RWPE2 (cell line): ENCODE data around the gene KIF7.

Source experiments
- ATAC-seq: fragments of 200-7000 bp; cut with Tn5 transposase; 3 replicates; pipeline ENCODE4 v1.9.1; 2021; ENCODE audit warnings: low read depth
- DNase-seq: peaks from one replicate; pipeline ENCODE4 v3.0.0-alpha.2; 2020; ENCODE audit warnings: low spot score
- H3K27ac ChIP-seq: fragments of 450-650 bp; 2 replicates; pipeline ENCODE4 v1.5.1; 2017; ENCODE audit warnings: mild to moderate bottlenecking; ENCODE audit not compliant: poor library complexity, severe bottlenecking
- H3K27me3 ChIP-seq: fragments of 250-450 bp; sonication (Bioruptor Pico); 2 replicates; pipeline ENCODE4 v1.5.1; 2021; ENCODE audit warnings: mild to moderate bottlenecking, moderate library complexity; ENCODE audit not compliant: insufficient read depth, poor library complexity, severe bottlenecking
- H3K36me3 ChIP-seq: fragments of 250-450 bp; sonication (Bioruptor Pico); 2 replicates; pipeline ENCODE4 v1.5.1; 2020; ENCODE audit warnings: low read depth, mild to moderate bottlenecking, moderate library complexity
- H3K4me1 ChIP-seq: fragments of 250-450 bp; sonication (Bioruptor Pico); 2 replicates; pipeline ENCODE4 v1.5.1; 2021; ENCODE audit warnings: mild to moderate bottlenecking, moderate library complexity; ENCODE audit not compliant: insufficient read depth, poor library complexity, severe bottlenecking
- H3K4me3 ChIP-seq: fragments of 250-450 bp; sonication (Bioruptor Pico); 2 replicates; pipeline ENCODE4 v1.5.1; 2021; ENCODE audit warnings: mild to moderate bottlenecking, moderate library complexity; ENCODE audit not compliant: severe bottlenecking
- H3K9me3 ChIP-seq: fragments of 250-450 bp; sonication (Bioruptor Pico); 2 replicates; pipeline ENCODE4 v1.5.1; 2021; ENCODE audit warnings: mild to moderate bottlenecking, moderate library complexity; ENCODE audit not compliant: severe bottlenecking
- TF ChIP-seq, protein P1 (sequence below): fragments of 450-650 bp; IDR thresholded peaks from one replicate; pipeline ENCODE4 v1.5.1; 2017; ENCODE audit warnings: mild to moderate bottlenecking, moderate library complexity; ENCODE audit not compliant: poor library complexity, severe bottlenecking

Gene KIF7

GRCh38 chr15:89653578-89653977 lies 1.7 kb downstream of the KIF7 start:
- Histone ChIP-seq H3K27me3 (no peaks in the 10 kb centered on the region), H3K4me3 (no peak overlapping the region), H3K4me1 (no peaks in the 10 kb centered on the region), H3K9me3 (no peaks in the 10 kb centered on the region), H3K27ac (no peak overlapping the region), H3K36me3 (no peaks in the 10 kb centered on the region)
- TF ChIP-seq, protein P1, sequence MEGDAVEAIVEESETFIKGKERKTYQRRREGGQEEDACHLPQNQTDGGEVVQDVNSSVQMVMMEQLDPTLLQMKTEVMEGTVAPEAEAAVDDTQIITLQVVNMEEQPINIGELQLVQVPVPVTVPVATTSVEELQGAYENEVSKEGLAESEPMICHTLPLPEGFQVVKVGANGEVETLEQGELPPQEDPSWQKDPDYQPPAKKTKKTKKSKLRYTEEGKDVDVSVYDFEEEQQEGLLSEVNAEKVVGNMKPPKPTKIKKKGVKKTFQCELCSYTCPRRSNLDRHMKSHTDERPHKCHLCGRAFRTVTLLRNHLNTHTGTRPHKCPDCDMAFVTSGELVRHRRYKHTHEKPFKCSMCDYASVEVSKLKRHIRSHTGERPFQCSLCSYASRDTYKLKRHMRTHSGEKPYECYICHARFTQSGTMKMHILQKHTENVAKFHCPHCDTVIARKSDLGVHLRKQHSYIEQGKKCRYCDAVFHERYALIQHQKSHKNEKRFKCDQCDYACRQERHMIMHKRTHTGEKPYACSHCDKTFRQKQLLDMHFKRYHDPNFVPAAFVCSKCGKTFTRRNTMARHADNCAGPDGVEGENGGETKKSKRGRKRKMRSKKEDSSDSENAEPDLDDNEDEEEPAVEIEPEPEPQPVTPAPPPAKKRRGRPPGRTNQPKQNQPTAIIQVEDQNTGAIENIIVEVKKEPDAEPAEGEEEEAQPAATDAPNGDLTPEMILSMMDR = no peak
- no peak for ATAC-seq
- DNase-seq = peak; percentile 28

DNA sequence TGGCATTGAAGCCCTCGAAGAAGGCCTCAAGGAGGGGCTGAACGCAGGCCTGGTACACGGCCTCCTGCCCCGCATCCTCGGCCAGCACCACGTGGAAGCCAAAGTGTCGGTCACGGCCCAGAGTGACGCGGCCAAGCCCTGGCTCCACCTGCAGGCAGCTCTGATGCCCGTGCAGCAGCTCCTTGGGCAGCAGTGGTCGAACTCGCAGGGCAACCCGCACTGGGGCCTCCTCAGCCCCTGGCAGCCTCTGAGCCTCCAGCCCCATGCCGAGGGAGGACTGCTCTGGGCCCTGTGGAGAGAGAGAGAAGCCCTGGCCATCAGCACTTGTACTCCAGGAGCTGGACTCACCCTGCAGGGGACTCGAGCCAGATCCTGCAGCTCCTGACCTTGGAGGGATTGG lies 2.6 kb downstream of the KIF7 start:
- ATAC-seq = no peak
- H3K36me3 ChIP-seq = no peaks in the 10 kb centered on the region
- H3K9me3 ChIP-seq = no peaks in the 10 kb centered on the region
- H3K4me1 ChIP-seq = no peaks in the 10 kb centered on the region
- TF ChIP-seq, protein P1 = no peak
- no peaks in the 10 kb centered on the region for H3K27me3 ChIP-seq
- no peak overlapping the region for H3K4me3 ChIP-seq
- no peak overlapping the region for H3K27ac ChIP-seq
- peak; percentile 70 for DNase-seq

- Histone ChIP-seq H3K27me3 (no peaks in the 10 kb centered on the region), H3K4me1 (no peaks in the 10 kb centered on the region), H3K4me3 (no peak overlapping the region), H3K9me3 (no peaks in the 10 kb centered on the region), H3K27ac (no peak overlapping the region), H3K36me3 (no peaks in the 10 kb centered on the region)
- DNase-seq (peak; percentile 69), ATAC-seq (no peak)
- TF ChIP-seq, protein P1 = no peak
Observed at GRCh38 chr15:89652131-89652530, 3.1 kb downstream of the KIF7 start.

DNA sequence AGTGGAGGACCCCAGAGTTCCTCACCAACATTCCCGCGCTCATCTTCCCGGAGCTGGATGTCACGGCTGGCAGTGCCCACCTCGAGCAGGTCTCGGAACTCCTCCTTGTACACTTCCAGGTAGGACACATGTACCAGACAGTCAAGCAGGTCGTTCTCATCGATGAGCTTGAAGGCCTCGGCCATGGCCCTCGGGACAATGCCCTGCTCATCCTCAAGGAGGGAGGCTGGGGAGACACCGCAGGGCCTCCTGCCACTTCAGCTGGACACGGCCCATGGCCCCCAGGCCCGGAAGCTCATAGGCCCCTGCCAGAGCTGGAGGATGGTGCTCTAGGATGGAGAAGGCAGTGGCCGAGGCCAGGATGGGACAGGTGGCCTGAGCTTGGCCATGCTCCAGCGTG lies 5.6 kb downstream of the KIF7 start:
- H3K4me1 ChIP-seq = no peaks in the 10 kb centered on the region
- no peak overlapping the region for H3K27ac ChIP-seq
- DNase-seq (peak; percentile 72), ATAC-seq (no peak)
- H3K27me3 ChIP-seq = no peaks in the 10 kb centered on the region
- TF ChIP-seq, protein P1 = no peak
- H3K9me3 ChIP-seq = no peaks in the 10 kb centered on the region
- H3K36me3 ChIP-seq = 0 out of 2 replicates have a peak, but pooled peaks cover 2% of the 10 kb centered on the region
- no peak overlapping the region for H3K4me3 ChIP-seq

- H3K36me3 ChIP-seq = peaks cover 7% of the 10 kb centered on the region; the same call in 1 of the 2 replicates
Observed at GRCh38 chr15:89649013-89649625, 6.1 kb downstream of the KIF7 start.

More at GRCh38 chr15:89649013-89649625, 6.1 kb downstream of the KIF7 start:
- Histone ChIP-seq H3K9me3 (no peaks in the 10 kb centered on the region), H3K27ac (no peak overlapping the region), H3K27me3 (no peaks in the 10 kb centered on the region), H3K4me1 (no peaks in the 10 kb centered on the region), H3K4me3 (no peak overlapping the region)
- DNase-seq = peak; percentile 72
- TF ChIP-seq, protein P1 = no peak
- no peak for ATAC-seq
